ENCODE measurements around the gene B4GALT3. TPM values are rescaled to one million over a fixed set of nuclear protein-coding genes. Genes with fewer than 3 reads are reported as not detected.

B4GALT3 gene
- total and polyA plus RNA-seq, 2 of the 8 experiments (the other 6 are each of a cell fraction or from before 2014, with no cell fraction given) = 42.3 to 43.0 TPM

DNA sequence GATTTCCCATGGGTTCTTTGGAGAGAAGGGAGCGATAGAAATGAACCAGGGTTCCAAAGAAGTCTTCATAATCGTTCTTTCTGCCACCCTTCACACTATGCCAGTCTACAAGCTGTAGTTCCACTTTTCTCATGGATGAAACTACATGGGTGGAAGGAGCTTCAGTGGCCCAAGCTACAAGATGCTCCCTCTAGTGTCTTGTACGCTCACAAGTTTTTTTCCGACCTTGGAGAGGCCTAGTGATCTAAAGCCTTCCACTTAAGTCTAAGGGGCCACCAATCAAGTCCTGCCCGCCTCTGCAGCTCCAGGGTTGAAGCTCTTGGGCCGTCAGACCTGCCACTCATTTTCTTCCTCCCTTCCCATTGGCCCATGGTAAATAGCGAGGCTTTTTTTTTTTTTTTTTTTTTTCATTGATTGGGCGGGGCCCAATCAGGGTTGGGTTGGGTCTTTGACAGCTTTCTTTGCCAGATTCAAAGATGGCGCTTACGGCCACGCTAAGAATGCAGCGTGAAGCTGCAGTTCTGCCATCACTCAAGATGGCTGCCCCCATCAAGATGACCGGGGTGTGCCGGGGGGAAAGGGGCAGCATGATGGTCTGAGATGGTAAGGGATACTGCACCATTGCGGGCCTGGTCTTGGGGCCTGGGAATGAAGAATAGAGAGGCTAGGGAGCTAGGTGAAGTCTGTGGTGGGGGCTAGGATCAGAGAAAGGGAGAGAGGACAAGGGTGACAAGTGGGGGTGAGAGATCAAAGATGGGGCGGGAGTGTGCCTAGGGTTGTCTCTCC, 48.4 kb upstream of the B4GALT3 start, which contains the start of gene TOMM40L (continued):
- no peak for TF ChIP-seq BACH1 (IDR thresholded peaks at IDR 0.05; ENCODE audit: low read length)
- TF ChIP-seq, protein P1, sequence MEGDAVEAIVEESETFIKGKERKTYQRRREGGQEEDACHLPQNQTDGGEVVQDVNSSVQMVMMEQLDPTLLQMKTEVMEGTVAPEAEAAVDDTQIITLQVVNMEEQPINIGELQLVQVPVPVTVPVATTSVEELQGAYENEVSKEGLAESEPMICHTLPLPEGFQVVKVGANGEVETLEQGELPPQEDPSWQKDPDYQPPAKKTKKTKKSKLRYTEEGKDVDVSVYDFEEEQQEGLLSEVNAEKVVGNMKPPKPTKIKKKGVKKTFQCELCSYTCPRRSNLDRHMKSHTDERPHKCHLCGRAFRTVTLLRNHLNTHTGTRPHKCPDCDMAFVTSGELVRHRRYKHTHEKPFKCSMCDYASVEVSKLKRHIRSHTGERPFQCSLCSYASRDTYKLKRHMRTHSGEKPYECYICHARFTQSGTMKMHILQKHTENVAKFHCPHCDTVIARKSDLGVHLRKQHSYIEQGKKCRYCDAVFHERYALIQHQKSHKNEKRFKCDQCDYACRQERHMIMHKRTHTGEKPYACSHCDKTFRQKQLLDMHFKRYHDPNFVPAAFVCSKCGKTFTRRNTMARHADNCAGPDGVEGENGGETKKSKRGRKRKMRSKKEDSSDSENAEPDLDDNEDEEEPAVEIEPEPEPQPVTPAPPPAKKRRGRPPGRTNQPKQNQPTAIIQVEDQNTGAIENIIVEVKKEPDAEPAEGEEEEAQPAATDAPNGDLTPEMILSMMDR (IDR thresholded peaks at IDR 0.05; ENCODE audit: control extremely low read depth in 1 of 3, insufficient read depth in 1 of 3, low read depth in 1 of 3, low read length in 3 of 3) = peak in 2 of 3 experiments; percentile 41 to 56; a peak in 3 of 4 replicates
- TF ChIP-seq CHD2 (IDR thresholded peaks at IDR 0.05; ENCODE audit: low read length) = peak; percentile 81

Data from H1 (cell line).